NCI-H510A (cell line): ENCODE measurements around the gene PCDHA8.
"Not testable (repeated sequence)": the region's sequence is repeated elsewhere in the genome, so short reads cannot be mapped to it uniquely, and the experiment has no call there.

ENCODE experiments used
- DNase-seq: peaks from one replicate; lab custom pipeline; 2025; lab: John Stamatoyannopoulos, UW

PCDHA8 gene

DNA sequence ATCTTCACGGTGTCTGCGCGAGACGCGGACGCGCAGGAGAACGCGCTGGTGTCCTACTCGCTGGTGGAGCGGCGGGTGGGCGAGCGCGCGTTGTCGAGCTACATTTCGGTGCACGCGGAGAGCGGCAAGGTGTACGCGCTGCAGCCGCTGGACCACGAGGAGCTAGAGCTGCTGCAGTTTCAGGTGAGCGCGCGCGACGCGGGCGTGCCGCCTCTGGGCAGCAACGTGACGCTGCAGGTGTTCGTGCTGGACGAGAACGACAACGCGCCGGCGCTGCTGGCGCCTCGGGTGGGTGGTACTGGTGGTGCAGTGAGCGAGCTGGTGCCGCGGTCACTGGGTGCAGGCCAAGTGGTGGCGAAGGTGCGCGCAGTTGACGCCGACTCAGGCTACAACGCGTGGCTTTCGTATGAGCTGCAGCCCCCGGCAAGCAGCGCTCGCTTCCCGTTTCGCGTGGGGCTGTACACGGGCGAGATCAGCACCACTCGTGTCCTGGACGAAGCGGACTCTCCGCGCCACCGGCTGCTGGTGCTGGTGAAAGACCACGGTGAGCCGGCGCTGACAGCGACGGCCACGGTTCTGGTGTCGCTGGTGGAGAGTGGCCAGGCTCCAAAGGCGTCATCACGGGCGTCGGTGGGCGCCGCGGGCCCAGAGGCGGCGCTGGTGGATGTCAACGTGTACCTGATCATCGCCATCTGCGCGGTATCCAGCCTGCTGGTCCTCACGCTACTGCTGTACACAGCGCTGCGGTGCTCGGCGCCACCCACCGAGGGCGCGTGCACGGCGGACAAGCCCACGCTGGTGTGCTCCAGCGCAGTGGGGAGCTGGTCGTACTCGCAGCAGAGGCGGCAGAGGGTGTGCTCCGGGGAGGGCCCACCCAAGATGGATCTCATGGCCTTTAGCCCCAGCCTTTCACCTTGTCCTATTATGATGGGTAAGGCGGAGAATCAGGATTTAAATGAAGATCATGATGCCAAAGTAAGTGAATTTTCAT lies 11.2 kb upstream of the PCDHA8 start:
- not testable (repeated sequence) for DNase-seq

- DNase-seq, result no peak
Observed at GRCh38 chr5:140833993-140834392, 7.0 kb upstream of the PCDHA8 start, which contains the start of gene PCDHA7. Gene PCDHA7, plus strand, starts transcription at chr5:140834269. Its CDS starts 115 bp downstream, at chr5:140834384.

DNA sequence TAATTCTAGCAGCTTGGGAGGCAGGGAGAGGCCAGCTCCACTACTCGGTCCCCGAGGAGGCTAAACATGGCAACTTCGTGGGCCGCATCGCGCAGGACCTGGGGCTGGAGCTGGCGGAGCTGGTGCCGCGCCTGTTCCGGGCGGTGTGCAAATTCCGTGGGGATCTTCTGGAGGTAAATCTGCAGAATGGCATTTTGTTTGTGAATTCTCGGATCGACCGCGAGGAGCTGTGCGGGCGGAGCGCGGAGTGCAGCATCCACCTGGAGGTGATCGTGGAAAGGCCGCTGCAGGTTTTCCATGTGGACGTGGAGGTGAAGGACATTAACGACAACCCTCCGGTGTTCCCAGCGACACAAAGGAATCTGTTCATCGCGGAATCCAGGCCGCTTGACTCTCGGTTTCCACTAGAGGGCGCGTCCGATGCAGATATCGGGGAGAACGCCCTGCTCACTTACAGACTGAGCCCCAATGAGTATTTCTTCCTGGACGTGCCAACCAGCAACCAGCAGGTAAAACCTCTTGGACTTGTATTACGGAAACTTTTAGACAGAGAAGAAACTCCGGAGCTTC lies 6.5 kb upstream of the PCDHA8 start:
- not testable (repeated sequence) for DNase-seq

- DNase-seq, result no peak
Observed at GRCh38 chr5:140835622-140836510, 5.1 kb upstream of the PCDHA8 start.

- DNase-seq, result no peak
Observed at GRCh38 chr5:140842798-140843733, 2.1 kb downstream of the PCDHA8 start.

DNA sequence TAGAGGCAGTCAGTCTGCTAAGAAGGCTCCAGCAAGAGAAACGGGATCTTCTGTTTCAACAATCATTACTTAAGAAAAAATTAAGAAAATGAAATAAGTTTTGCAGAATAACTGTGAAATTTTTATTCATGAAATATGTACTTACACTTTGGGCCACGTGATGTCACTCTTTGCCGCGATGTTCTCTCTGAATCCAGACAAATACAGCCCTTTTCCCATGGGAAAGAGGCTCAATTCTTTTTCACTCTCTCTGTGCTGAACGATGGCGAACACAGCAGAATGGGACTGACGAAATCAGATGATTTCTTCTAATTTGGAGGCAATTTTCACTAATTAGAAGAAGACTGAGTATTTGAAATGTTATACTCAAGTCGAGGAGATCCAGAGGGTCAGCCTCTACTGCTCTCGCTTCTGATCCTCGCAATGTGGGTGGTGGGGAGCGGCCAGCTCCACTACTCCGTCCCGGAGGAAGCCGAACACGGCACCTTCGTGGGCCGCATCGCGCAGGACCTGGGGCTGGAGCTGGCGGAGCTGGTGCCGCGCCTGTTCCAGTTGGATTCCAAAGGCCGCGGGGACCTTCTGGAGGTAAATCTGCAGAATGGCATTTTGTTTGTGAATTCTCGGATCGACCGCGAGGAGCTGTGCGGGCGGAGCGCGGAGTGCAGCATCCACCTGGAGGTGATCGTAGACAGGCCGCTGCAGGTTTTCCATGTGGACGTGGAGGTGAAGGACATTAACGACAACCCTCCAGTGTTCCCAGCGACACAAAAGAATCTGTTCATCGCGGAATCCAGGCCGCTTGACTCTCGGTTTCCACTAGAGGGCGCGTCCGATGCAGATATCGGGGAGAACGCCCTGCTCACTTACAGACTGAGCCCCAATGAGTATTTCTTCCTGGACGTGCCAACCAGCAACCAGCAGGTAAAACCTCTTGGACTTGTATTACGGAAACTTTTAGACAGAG lies 7.4 kb downstream of the PCDHA8 start, which contains the start of gene PCDHA9:
Gene PCDHA9, plus strand, starts transcription at position 244 of the 964 bp plus-strand sequence. Its CDS starts 114 bp downstream, at position 358.
- DNase-seq, result not testable (repeated sequence)

- not testable (repeated sequence) for DNase-seq
Observed at GRCh38 chr5:140849831-140850634, 9.0 kb downstream of the PCDHA8 start.

DNA sequence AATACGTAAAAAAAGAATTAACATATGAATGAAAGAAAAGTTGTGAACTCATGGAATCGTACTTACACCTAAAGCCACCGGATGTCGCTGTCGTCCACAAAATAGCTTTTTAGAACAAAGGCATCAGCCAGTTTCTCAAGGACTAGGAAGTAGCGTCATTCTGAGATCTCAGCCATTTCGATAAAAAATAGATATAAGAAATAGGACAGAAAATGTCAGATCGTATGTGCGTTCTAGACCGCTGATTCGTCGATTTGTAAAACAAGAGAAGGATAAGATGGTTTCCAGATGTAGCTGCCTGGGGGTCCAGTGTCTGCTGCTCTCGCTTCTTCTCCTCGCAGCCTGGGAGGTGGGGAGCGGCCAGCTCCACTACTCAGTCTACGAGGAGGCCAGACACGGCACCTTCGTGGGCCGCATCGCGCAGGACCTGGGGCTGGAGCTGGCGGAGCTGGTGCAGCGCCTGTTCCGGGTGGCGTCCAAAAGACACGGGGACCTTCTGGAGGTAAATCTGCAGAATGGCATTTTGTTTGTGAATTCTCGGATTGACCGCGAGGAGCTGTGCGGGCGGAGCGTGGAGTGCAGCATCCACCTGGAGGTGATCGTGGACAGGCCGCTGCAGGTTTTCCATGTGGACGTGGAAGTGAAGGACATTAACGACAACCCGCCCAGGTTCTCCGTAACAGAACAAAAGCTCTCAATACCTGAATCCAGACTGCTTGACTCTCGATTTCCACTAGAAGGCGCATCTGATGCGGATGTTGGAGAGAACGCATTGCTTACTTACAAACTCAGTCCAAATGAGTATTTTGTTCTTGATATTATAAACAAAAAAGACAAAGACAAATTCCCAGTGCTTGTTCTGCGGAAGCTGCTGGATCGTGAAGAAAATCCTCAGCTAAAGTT lies 15.0 kb downstream of the PCDHA8 start, which contains the start of gene PCDHA10:
Gene PCDHA10, plus strand, starts transcription at position 126 of the 903 bp plus-strand sequence. Its CDS starts 152 bp downstream, at position 278.
- DNase-seq, result no peak

GRCh38 chr5:140857177-140857986 lies 16.4 kb downstream of the PCDHA8 start:
- DNase-seq, result no peak

GRCh38 chr5:140857987-140858240 lies 16.9 kb downstream of the PCDHA8 start:
- no peak for DNase-seq

DNA sequence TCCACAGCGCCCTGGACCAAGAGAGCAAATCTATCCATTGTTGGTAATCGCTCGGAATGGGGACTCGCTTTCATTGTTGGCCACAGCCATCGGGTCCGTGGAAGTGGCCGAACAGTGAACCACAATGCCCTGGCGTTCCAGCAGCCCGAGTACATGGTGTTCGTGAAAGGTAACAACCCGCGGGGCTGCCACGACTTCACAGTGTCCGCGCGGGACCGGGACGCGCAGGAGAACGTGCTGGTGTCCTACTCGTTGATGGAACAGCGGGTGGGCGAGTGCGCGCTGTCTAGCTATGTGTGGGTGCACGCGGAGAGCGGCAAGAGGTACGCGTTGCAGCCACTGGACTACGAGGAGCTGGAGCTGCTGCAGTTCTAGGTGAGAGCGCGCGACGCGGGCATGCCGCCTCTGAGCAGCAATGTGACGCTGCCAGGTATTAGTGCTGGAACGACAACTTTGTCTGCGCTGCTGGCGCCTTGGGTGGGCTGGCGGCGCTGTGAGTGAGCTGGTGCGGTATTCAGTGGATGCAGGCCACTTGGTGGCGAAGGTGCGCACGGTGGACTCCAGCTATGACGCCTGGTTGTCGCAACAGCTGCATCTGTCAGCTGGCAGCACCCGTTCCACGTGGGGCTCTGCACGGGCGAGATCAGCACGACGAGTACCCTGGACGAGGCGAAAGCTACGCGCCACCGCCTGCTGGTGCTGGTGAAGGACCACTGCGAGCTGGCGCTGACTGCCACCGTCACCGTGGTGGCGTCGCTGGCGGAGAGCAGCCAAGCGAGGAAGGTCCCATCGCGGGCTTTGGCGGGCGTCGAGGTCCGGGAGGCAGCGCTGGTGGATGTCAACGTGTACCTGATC lies 21.7 kb downstream of the PCDHA8 start:
- DNase-seq, result no peak

DNA sequence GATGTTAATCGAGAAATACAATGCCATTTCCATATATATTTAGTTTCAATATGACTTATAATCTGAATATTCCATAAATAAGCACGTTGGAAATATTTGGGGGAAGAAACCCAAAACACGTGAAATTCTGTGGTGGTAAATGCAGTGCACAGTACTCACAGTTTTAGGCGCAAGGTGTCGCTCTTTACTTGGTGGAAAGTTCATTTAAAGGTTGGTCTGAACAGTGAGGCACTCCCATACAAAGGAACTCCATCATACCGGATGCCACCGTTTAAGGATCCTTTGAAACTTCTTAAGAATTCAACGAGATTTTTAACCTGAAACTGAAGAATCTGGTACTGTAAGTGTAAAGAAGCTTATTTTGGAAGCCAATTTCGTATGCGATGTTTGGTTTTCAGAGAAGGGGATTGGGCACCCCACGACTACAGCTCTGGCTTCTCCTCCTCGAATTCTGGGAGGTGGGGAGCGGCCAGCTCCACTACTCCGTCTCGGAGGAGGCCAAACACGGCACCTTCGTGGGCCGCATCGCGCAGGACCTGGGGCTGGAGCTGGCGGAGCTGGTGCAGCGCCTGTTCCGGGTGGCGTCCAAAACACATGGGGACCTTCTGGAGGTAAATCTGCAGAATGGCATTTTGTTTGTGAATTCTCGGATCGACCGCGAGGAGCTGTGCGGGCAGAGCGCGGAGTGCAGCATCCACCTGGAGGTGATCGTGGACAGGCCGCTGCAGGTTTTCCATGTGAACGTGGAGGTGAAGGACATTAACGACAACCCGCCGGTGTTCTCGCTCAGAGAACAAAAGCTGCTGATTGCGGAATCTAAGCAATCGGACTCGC lies 28.0 kb downstream of the PCDHA8 start, which contains the start of gene PCDHA11:
Gene PCDHA11, plus strand, starts transcription at position 237 of the 834 bp plus-strand sequence. Its CDS starts 147 bp downstream, at position 384.
- no peak for DNase-seq

- no peak for DNase-seq
Observed at GRCh38 chr5:140869555-140869886, 28.5 kb downstream of the PCDHA8 start.

- no peak for DNase-seq
Observed at GRCh38 chr5:140870221-140871201, 29.5 kb downstream of the PCDHA8 start.
